Duodenal mucosa (tissue), 2 donors: Measurements from ENCODE around the gene ZBTB42.

ENCODE experiments used
- H3K27ac ChIP-seq: one replicate; pipeline ENCODE4 v1.7.0; 2013; ENCODE audit warnings: low read depth, low read length
- H3K27me3 ChIP-seq, 2 donors: one replicate each; pipeline ENCODE4 v1.7.0; 2013; ENCODE audit warnings: low read length in 2 of 2, control low read depth in 1 of 2; ENCODE audit not compliant: insufficient read depth in 2 of 2, control insufficient read depth in 1 of 2
- H3K36me3 ChIP-seq, 2 donors: one replicate each; pipeline ENCODE4 v1.7.0; 2013; ENCODE audit warnings: low read length in 2 of 2, control low read depth in 1 of 2; ENCODE audit not compliant: insufficient read depth in 2 of 2, control insufficient read depth in 1 of 2
- H3K4me1 ChIP-seq, 2 donors: one replicate each; pipeline ENCODE4 v1.7.0; 2013; ENCODE audit warnings: low read length in 2 of 2, control low read depth in 1 of 2; ENCODE audit not compliant: insufficient read depth in 2 of 2, control insufficient read depth in 1 of 2
- H3K4me3 ChIP-seq, 2 donors: one replicate each; pipeline ENCODE4 v1.7.0; 2013; ENCODE audit warnings: low read length in 2 of 2, low read depth in 1 of 2
- H3K9ac ChIP-seq, 2 donors: one replicate each; pipeline ENCODE4 v1.7.0; 2013; ENCODE audit warnings: low read length in 2 of 2, low read depth in 1 of 2
- H3K9me3 ChIP-seq, 2 donors: one replicate each; pipeline ENCODE4 v1.7.0; 2013; ENCODE audit warnings: low read length in 2 of 2, control low read depth in 1 of 2; ENCODE audit not compliant: control insufficient read depth in 1 of 2

ZBTB42 gene

GRCh38 chr14:104775073-104775489 lies 25.8 kb upstream of the ZBTB42 start:
- Histone ChIP-seq H3K4me1 (no peaks in the 10 kb centered on the region), H3K9me3 (peaks cover 0 to 5% of the 10 kb centered on the region in 2 donors), H3K4me3 (no peak overlapping the region), H3K36me3 (peaks cover 31 to 71% of the 10 kb centered on the region in 2 donors), H3K9ac (no peak overlapping the region), H3K27me3 (no peaks in the 10 kb centered on the region), H3K27ac (no peak overlapping the region)

DNA sequence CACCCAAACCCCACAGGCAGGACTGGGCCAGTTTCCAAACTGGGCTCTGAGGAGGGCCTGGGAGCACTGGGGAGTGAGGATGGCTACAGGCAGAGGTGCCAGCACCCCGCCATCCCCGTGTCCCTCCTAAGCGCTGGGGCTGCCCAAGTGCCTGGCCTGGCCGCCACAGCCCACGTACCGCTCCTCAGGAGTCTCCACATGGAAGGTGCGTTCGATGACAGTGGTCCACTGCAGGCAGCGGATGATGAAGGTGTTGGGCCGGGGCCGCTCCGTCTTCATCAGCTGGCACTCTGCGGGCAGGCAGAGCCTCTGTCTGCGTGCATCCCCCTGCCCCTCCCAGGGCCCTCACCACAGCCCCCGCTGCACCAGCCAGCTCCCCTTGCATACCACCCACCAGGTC lies 24.4 kb upstream of the ZBTB42 start:
- Histone ChIP-seq H3K36me3 (peaks cover 27 to 63% of the 10 kb centered on the region in 2 donors), H3K9ac (no peak overlapping the region), H3K27me3 (no peaks in the 10 kb centered on the region), H3K27ac (no peak overlapping the region), H3K9me3 (no peaks in the 10 kb centered on the region), H3K4me1 (no peaks in the 10 kb centered on the region), H3K4me3 (no peak overlapping the region)

GRCh38 chr14:104776961-104777807 lies 23.7 kb upstream of the ZBTB42 start:
- no peaks in the 10 kb centered on the region for H3K27me3 ChIP-seq
- no peaks in the 10 kb centered on the region for H3K4me1 ChIP-seq
- H3K36me3 ChIP-seq: peaks cover 20 to 56% of the 10 kb centered on the region in 2 donors
- no peak overlapping the region for H3K27ac ChIP-seq
- H3K9ac ChIP-seq: no peak overlapping the region
- no peaks in the 10 kb centered on the region for H3K9me3 ChIP-seq
- no peak overlapping the region for H3K4me3 ChIP-seq

DNA sequence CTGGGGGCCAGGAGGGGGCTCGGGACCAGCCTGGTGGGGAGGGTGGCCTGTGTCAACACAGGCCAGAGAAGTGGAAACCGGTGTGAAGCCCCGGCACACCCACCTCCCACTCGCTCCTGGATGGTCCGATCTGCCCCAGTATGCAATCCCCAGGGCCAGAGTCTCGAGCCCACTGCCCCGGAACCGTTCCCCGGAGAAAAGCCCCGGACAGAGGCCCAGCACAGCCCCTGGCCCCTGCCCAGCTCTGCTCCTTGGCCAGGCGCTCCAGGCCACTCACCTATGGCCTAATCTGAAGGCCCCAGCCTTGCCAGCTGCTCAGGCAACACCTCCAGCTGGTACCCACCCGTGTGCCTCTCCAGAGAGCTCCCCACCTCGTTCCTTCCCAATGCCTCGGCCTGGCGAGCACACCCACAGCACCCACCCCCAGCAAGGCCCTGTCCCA lies 23.1 kb upstream of the ZBTB42 start:
- Histone ChIP-seq H3K4me1 (no peaks in the 10 kb centered on the region), H3K27me3 (no peaks in the 10 kb centered on the region), H3K36me3 (peaks cover 18 to 50% of the 10 kb centered on the region in 2 donors), H3K27ac (no peak overlapping the region), H3K9ac (no peak overlapping the region), H3K9me3 (no peaks in the 10 kb centered on the region), H3K4me3 (no peak overlapping the region)

- Histone ChIP-seq H3K9ac (no peak overlapping the region), H3K9me3 (no peaks in the 10 kb centered on the region), H3K4me3 (no peak overlapping the region), H3K4me1 (no peaks in the 10 kb centered on the region), H3K36me3 (peaks cover 15 to 44% of the 10 kb centered on the region in 2 donors), H3K27ac (no peak overlapping the region), H3K27me3 (no peaks in the 10 kb centered on the region)
These were observed 22.1 kb upstream of the ZBTB42 start for GRCh38 chr14:104778694-104779331.

- H3K9ac ChIP-seq: no peak overlapping the region
- peaks cover 15 to 35% of the 10 kb centered on the region in 2 donors for H3K36me3 ChIP-seq
- H3K4me3 ChIP-seq: no peak overlapping the region
- H3K9me3 ChIP-seq: no peaks in the 10 kb centered on the region
- H3K4me1 ChIP-seq: no peaks in the 10 kb centered on the region
- H3K27me3 ChIP-seq: no peaks in the 10 kb centered on the region
- H3K27ac ChIP-seq: no peak overlapping the region
These were observed 21.0 kb upstream of the ZBTB42 start for GRCh38 chr14:104779776-104780512.

- H3K4me3 ChIP-seq: no peak overlapping the region
- no peak overlapping the region for H3K27ac ChIP-seq
- no peaks in the 10 kb centered on the region for H3K9me3 ChIP-seq
- no peak overlapping the region for H3K9ac ChIP-seq
- no peaks in the 10 kb centered on the region for H3K27me3 ChIP-seq
- no peaks in the 10 kb centered on the region for H3K4me1 ChIP-seq
- peaks cover 12 to 33% of the 10 kb centered on the region in 2 donors for H3K36me3 ChIP-seq
These were observed 20.3 kb upstream of the ZBTB42 start for GRCh38 chr14:104780513-104781030.

- Histone ChIP-seq H3K27me3 (no peaks in the 10 kb centered on the region), H3K4me1 (no peaks in the 10 kb centered on the region), H3K27ac (no peak overlapping the region), H3K36me3 (peaks cover 12 to 28% of the 10 kb centered on the region in 2 donors), H3K4me3 (no peak overlapping the region), H3K9me3 (no peaks in the 10 kb centered on the region), H3K9ac (no peak overlapping the region)
These were observed 19.4 kb upstream of the ZBTB42 start for GRCh38 chr14:104781271-104782077.

GRCh38 chr14:104782086-104782807 lies 18.7 kb upstream of the ZBTB42 start:
- no peaks in the 10 kb centered on the region for H3K9me3 ChIP-seq
- H3K4me3 ChIP-seq: no peak overlapping the region
- H3K36me3 ChIP-seq: peaks cover 12 to 21% of the 10 kb centered on the region in 2 donors
- no peaks in the 10 kb centered on the region for H3K4me1 ChIP-seq
- no peaks in the 10 kb centered on the region for H3K27me3 ChIP-seq
- no peak overlapping the region for H3K27ac ChIP-seq
- no peak overlapping the region for H3K9ac ChIP-seq
